ENCODE measurements around the gene PPARG.
"Not testable (repeated sequence)": the region's sequence is repeated elsewhere in the genome, so short reads cannot be mapped to it uniquely, and the experiment has no call there.

The PPARG gene

DNA sequence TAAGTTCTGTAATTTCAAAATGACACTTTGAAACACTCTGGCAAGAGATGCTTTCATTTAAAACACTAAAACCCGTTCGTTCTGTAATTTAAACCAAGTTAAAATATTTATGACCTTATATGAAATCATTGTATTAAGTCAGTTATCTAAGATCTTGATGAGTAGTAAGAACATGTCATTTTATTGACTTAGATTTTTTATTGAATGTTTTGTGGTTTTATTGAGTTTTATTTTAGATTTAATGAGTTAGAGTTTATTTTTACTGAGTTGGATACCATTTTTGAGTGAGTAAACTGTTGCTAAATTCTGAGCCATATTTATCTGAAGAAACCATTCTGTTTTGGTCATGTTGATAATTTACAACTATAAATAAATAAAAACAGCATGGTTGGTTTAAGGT, 94.3 kb downstream of the PPARG start:
- TF ChIP-seq, protein P1, sequence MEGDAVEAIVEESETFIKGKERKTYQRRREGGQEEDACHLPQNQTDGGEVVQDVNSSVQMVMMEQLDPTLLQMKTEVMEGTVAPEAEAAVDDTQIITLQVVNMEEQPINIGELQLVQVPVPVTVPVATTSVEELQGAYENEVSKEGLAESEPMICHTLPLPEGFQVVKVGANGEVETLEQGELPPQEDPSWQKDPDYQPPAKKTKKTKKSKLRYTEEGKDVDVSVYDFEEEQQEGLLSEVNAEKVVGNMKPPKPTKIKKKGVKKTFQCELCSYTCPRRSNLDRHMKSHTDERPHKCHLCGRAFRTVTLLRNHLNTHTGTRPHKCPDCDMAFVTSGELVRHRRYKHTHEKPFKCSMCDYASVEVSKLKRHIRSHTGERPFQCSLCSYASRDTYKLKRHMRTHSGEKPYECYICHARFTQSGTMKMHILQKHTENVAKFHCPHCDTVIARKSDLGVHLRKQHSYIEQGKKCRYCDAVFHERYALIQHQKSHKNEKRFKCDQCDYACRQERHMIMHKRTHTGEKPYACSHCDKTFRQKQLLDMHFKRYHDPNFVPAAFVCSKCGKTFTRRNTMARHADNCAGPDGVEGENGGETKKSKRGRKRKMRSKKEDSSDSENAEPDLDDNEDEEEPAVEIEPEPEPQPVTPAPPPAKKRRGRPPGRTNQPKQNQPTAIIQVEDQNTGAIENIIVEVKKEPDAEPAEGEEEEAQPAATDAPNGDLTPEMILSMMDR (IDR thresholded peaks at IDR 0.05; ENCODE audit: low read depth, low read length, missing control alignments): no peak
- no peak overlapping the region for H3K4me3 ChIP-seq (ENCODE audit: low read depth, low read length)
- no peak for DNase-seq (ENCODE audit: low read depth)

- TF ChIP-seq, protein P1 (IDR thresholded peaks at IDR 0.05; ENCODE audit: low read depth, low read length, missing control alignments): no peak
- H3K4me3 ChIP-seq (ENCODE audit: low read depth, low read length): no peak overlapping the region
- DNase-seq (ENCODE audit: low read depth): no peak
These were observed 95.8 kb downstream of the PPARG start for GRCh38 chr3:12384451-12385233.

- H3K4me3 ChIP-seq (ENCODE audit: low read depth, low read length); DNase-seq (ENCODE audit: low read depth): not testable (repeated sequence)
These were observed 97.8 kb downstream of the PPARG start for GRCh38 chr3:12386514-12387291.

DNA sequence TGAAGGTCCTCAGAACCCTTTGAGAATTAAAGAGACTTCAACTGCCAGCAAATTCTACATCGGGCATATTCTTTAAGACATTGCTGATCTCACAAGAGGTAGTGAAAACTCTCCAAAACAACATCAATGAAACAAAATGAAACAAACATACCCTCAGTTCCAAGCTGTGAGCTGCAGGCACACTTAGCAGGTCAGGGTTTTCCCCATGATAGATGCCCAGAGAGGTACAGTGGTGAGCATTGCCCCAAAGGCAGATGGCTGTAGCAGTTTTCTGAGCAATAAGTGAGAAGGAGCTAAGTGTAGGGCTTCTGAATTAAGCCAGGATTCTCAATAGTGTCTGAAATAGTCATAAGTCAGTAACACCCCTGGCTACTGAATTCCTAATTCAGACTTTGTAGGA, 99.3 kb downstream of the PPARG start:
- no peak overlapping the region for H3K4me3 ChIP-seq (ENCODE audit: low read depth, low read length)
- no peak for DNase-seq (ENCODE audit: low read depth)
- TF ChIP-seq, protein P1 (IDR thresholded peaks at IDR 0.05; ENCODE audit: low read depth, low read length, missing control alignments): no peak

GRCh38 chr3:12392101-12392878, 103.4 kb downstream of the PPARG start:
- TF ChIP-seq, protein P1 (IDR thresholded peaks at IDR 0.05; ENCODE audit: low read depth, low read length, missing control alignments): no peak

DNA sequence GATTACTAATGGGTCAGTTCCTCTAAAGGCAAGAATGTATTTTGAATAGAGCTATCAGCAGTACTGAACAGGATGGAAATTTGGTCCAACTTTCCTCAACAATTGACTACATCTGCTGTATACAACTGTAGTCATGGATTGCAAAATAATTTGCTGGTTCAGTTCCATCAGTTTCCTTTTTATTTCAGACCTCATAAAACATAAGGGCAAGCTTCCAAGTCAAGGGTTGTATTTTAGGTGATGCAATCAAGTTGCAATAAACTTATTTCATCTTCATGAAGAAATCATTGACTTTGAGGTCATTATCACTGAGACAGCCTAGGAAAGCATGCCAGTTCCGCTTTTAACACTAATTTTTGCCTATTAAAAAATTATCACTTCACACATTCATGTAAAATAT, 105.0 kb downstream of the PPARG start:
- TF ChIP-seq, protein P1 (IDR thresholded peaks at IDR 0.05; ENCODE audit: low read depth, low read length, missing control alignments): no peak
- no peak for DNase-seq (ENCODE audit: low read depth)
- H3K4me3 ChIP-seq (ENCODE audit: low read depth, low read length): no peak overlapping the region

More at GRCh38 chr3:12392101-12392878, 103.4 kb downstream of the PPARG start:
- no peak for DNase-seq (ENCODE audit: low read depth)
- no peak overlapping the region for H3K4me3 ChIP-seq (ENCODE audit: low read depth, low read length)

All from GM12864 (cell line).